Effector CD4-positive, alpha-beta T cell (primary cell): ENCODE data around the gene DARS1.
"Not testable (repeated sequence)": the region's sequence is repeated elsewhere in the genome, so short reads cannot be mapped to it uniquely, and the experiment has no call there.

Source experiments
- DNase-seq: peaks from one replicate; pipeline ENCODE4 v3.0.0-alpha.2; 2020

The DARS1 gene

GRCh38 chr2:135975702-135976101, 9.7 kb downstream of the DARS1 start:
- no peak for DNase-seq

GRCh38 chr2:135974036-135974435, 11.4 kb downstream of the DARS1 start:
- DNase-seq: no peak

- no peak for DNase-seq
These were observed 15.6 kb downstream of the DARS1 start for GRCh38 chr2:135969655-135970387.

- DNase-seq: no peak
These were observed 19.7 kb downstream of the DARS1 start for GRCh38 chr2:135965756-135966155.

- DNase-seq: not testable (repeated sequence)
These were observed 21.0 kb downstream of the DARS1 start for GRCh38 chr2:135964404-135964803.

- DNase-seq: no peak
These were observed 21.6 kb downstream of the DARS1 start for GRCh38 chr2:135963841-135964240.

GRCh38 chr2:135962366-135963123, 22.9 kb downstream of the DARS1 start:
- DNase-seq: no peak

GRCh38 chr2:135960656-135961551, 24.5 kb downstream of the DARS1 start:
- DNase-seq: no peak

GRCh38 chr2:135960150-135960549, 25.3 kb downstream of the DARS1 start:
- no peak for DNase-seq

GRCh38 chr2:135958927-135959326, 26.5 kb downstream of the DARS1 start:
- DNase-seq: not testable (repeated sequence)

- DNase-seq: no peak
These were observed 31.3 kb downstream of the DARS1 start for GRCh38 chr2:135954020-135954601.

GRCh38 chr2:135952891-135953290, 32.5 kb downstream of the DARS1 start:
- DNase-seq: no peak

- no peak for DNase-seq
These were observed 34.3 kb downstream of the DARS1 start for GRCh38 chr2:135951041-135951583.

- no peak for DNase-seq
These were observed 35.8 kb downstream of the DARS1 start for GRCh38 chr2:135949451-135950234.

- DNase-seq: peak; percentile 23
These were observed 36.6 kb downstream of the DARS1 start for GRCh38 chr2:135948642-135949355.

- DNase-seq: no peak
These were observed 37.3 kb downstream of the DARS1 start for GRCh38 chr2:135948141-135948540.

GRCh38 chr2:135947483-135947882, 37.9 kb downstream of the DARS1 start:
- no peak for DNase-seq

- no peak for DNase-seq
These were observed 39.9 kb downstream of the DARS1 start for GRCh38 chr2:135945526-135945925.

- DNase-seq: no peak
These were observed 40.8 kb downstream of the DARS1 start for GRCh38 chr2:135944625-135945024.

GRCh38 chr2:135942936-135943688, 42.3 kb downstream of the DARS1 start:
- DNase-seq: no peak
